ENCODE data around the gene RTL5.
A peak's percentile ranks its signal among the peaks of the same experiment; 100 is the strongest.

RTL5 gene

GRCh38 chrX:72107841-72108595 lies 23.7 kb downstream of the RTL5 start:
- no peak for DNase-seq

GRCh38 chrX:72107320-72107719 lies 24.4 kb downstream of the RTL5 start:
- DNase-seq, result peak; percentile 44

- peak; percentile 52 for DNase-seq
Measured at GRCh38 chrX:72105436-72105835, 26.3 kb downstream of the RTL5 start.

GRCh38 chrX:72102760-72103159 lies 29.0 kb downstream of the RTL5 start:
- no peak for DNase-seq

GRCh38 chrX:72102126-72102525 lies 29.6 kb downstream of the RTL5 start:
- DNase-seq, result peak; percentile 11

- DNase-seq, result no peak
Measured at GRCh38 chrX:72101597-72102037, 30.1 kb downstream of the RTL5 start.

GRCh38 chrX:72100824-72101351 lies 30.8 kb downstream of the RTL5 start:
- peak; percentile 75 for DNase-seq

- DNase-seq, result peak; percentile 13
Measured at GRCh38 chrX:72100051-72100755, 31.5 kb downstream of the RTL5 start.

- DNase-seq, result no peak
Measured at GRCh38 chrX:72097098-72097497, 34.6 kb downstream of the RTL5 start.

- DNase-seq, result no peak
Measured at GRCh38 chrX:72095370-72095769, 36.3 kb downstream of the RTL5 start.

- DNase-seq, result peak; percentile 72
Measured at GRCh38 chrX:72094894-72095293, 36.8 kb downstream of the RTL5 start.

GRCh38 chrX:72089254-72089653 lies 42.5 kb downstream of the RTL5 start:
- no peak for DNase-seq

GRCh38 chrX:72088761-72089160 lies 43.0 kb downstream of the RTL5 start:
- no peak for DNase-seq

GRCh38 chrX:72086995-72087394 lies 44.7 kb downstream of the RTL5 start:
- DNase-seq, result no peak

- no peak for DNase-seq
Measured at GRCh38 chrX:72084114-72084513, 47.6 kb downstream of the RTL5 start.

GRCh38 chrX:72083291-72083690 lies 48.4 kb downstream of the RTL5 start:
- no peak for DNase-seq

GRCh38 chrX:72081605-72082320 lies 50.0 kb downstream of the RTL5 start:
- no peak for DNase-seq

GRCh38 chrX:72080800-72081199 lies 50.9 kb downstream of the RTL5 start:
- no peak for DNase-seq

GRCh38 chrX:72080150-72080549 lies 51.6 kb downstream of the RTL5 start:
- DNase-seq, result no peak

GRCh38 chrX:72079607-72080006 lies 52.1 kb downstream of the RTL5 start:
- no peak for DNase-seq

GRCh38 chrX:72078411-72078810 lies 53.3 kb downstream of the RTL5 start:
- no peak for DNase-seq

Measured in CD4-positive, alpha-beta T cell treated with Interleukin-6 for 4 hours (primary cell).